ACC112 (cell line): ENCODE data around the gene KIF5A.
"Not testable (repeated sequence)": the region's sequence is repeated elsewhere in the genome, so short reads cannot be mapped to it uniquely, and the experiment has no call there.

ENCODE experiments used
- H2AFZ ChIP-seq: fragments of 200-600 bp; sonication (generic); one replicate; pipeline ENCODE4 v1.6.0; 2017; ENCODE audit warnings: antibody characterized with exemption, low read length; ENCODE audit not compliant: unreplicated experiment
- H3K27ac ChIP-seq: fragments of 200-600 bp; sonication (generic); 2 replicates; pipeline ENCODE4 v1.5.1; 2014; ENCODE audit warnings: low read depth, mild to moderate bottlenecking, antibody characterized with exemption, low read length, moderate library complexity
- H3K27me3 ChIP-seq: fragments of 200-600 bp; sonication (generic); 2 replicates; pipeline ENCODE4 v1.6.1; 2014; ENCODE audit warnings: mild to moderate bottlenecking, antibody characterized with exemption, low read length, moderate library complexity, mixed read lengths; ENCODE audit not compliant: insufficient read depth
- H3K36me3 ChIP-seq: fragments of 200-600 bp; sonication (generic); 2 replicates; pipeline ENCODE4 v1.6.1; 2016; ENCODE audit warnings: mild to moderate bottlenecking, antibody characterized with exemption, low read length, moderate library complexity, mixed read lengths; ENCODE audit not compliant: insufficient read depth
- H3K4me1 ChIP-seq: fragments of 200-600 bp; sonication (generic); one replicate; pipeline ENCODE4 v1.6.1; 2016; ENCODE audit warnings: low read length, mixed read lengths; ENCODE audit not compliant: insufficient read depth, unreplicated experiment, control insufficient read depth
- H3K4me3 ChIP-seq: fragments of 200-600 bp; sonication (generic); 2 replicates; pipeline ENCODE4 v1.5.1; 2014; ENCODE audit warnings: mild to moderate bottlenecking, low read depth, low read length
- H3K79me2 ChIP-seq: fragments of 200-600 bp; sonication (generic); one replicate; pipeline ENCODE4 v1.6.0; 2016; ENCODE audit warnings: low read length; ENCODE audit not compliant: control insufficient read depth, unreplicated experiment, insufficient read depth

The KIF5A gene

GRCh38 chr12:57560516-57560915, 10.7 kb downstream of the KIF5A start:
- Histone ChIP-seq H3K79me2 (no peaks in the 10 kb centered on the region), H2AFZ (no peak overlapping the region), H3K4me1 (no peaks in the 10 kb centered on the region), H3K27ac (no peak overlapping the region), H3K27me3 (peaks cover 10% of the 10 kb centered on the region; the same call in 1 of the 2 replicates), H3K4me3 (no peak overlapping the region), H3K36me3 (no peaks in the 10 kb centered on the region)

DNA sequence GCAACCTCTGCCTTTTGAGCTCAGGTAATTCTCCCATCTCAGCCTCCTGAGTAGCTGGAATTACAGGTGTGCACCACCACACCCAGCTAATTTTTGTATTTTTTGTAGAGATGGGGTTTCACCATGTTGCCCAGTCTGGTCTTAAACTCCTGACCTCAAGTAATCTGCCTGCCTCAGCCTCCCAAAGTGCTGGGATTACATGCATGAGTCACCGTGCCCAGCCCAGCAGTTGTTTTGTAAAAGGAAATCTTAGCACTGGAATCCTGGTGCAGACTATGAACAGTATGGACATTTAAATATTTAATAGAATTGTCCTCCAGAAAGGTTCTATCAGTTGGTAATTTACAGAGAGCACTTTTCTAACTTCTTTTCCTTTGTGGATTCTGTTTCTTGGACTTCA, 11.3 kb downstream of the KIF5A start:
- not testable (repeated sequence) for H3K27ac ChIP-seq, H3K4me3 ChIP-seq, H2AFZ ChIP-seq, H3K36me3 ChIP-seq, H3K4me1 ChIP-seq, H3K79me2 ChIP-seq
- H3K27me3 ChIP-seq = peaks cover 10% of the 10 kb centered on the region; the same call in 1 of the 2 replicates

GRCh38 chr12:57563358-57563757, 13.5 kb downstream of the KIF5A start:
- Histone ChIP-seq H3K36me3 (no peaks in the 10 kb centered on the region), H3K79me2 (no peaks in the 10 kb centered on the region), H3K4me1 (no peaks in the 10 kb centered on the region), H3K27ac (no peak overlapping the region), H2AFZ (no peak overlapping the region), H3K27me3 (peaks cover 10% of the 10 kb centered on the region; the same call in 1 of the 2 replicates), H3K4me3 (no peak overlapping the region)

GRCh38 chr12:57564178-57564740, 14.4 kb downstream of the KIF5A start:
- Histone ChIP-seq H3K4me3 (no peak overlapping the region), H3K27me3 (peaks cover 10% of the 10 kb centered on the region; the same call in 1 of the 2 replicates), H3K36me3 (no peaks in the 10 kb centered on the region), H3K4me1 (no peaks in the 10 kb centered on the region), H3K27ac (no peak overlapping the region), H3K79me2 (no peaks in the 10 kb centered on the region), H2AFZ (no peak overlapping the region)

DNA sequence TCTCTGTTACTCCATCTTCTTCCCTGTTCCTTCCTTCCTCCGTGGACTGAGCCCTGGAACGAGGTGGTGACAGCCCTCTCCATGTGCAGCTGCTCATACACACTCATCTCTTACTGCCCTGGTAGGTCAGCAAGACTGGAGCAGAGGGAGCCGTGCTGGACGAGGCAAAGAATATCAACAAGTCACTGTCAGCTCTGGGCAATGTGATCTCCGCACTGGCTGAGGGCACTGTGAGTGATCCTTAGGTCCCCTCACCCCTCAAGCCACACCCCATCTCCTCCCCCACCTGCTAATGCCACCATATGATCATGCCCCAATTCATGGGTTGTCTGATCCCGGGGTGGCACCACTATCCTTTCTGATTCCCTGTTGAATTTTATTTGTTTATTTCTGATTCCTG, 19.0 kb downstream of the KIF5A start:
- no peaks in the 10 kb centered on the region for H3K4me1 ChIP-seq
- H3K79me2 ChIP-seq = no peaks in the 10 kb centered on the region
- H2AFZ ChIP-seq = no peak overlapping the region
- peaks cover 9% of the 10 kb centered on the region; the same call in 1 of the 2 replicates for H3K27me3 ChIP-seq
- H3K4me3 ChIP-seq = no peak overlapping the region
- no peaks in the 10 kb centered on the region for H3K36me3 ChIP-seq
- H3K27ac ChIP-seq = no peak overlapping the region

DNA sequence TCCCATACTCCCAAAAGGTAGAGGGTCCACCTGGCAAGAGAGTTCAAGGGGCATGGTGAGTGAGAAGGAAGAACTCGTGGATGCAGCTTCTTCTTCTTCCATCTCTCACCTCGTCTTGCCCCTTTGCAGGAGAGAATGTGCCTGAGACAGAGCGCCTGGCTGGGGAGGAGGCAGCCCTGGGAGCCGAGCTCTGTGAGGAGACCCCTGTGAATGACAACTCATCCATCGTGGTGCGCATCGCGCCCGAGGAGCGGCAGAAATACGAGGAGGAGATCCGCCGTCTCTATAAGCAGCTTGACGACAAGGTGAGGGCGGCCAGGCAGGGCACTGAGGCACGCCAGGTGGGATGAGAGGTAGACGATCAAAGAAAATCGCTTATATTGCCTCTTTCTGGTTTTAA, 20.0 kb downstream of the KIF5A start:
- H3K36me3 ChIP-seq = no peaks in the 10 kb centered on the region

DNA sequence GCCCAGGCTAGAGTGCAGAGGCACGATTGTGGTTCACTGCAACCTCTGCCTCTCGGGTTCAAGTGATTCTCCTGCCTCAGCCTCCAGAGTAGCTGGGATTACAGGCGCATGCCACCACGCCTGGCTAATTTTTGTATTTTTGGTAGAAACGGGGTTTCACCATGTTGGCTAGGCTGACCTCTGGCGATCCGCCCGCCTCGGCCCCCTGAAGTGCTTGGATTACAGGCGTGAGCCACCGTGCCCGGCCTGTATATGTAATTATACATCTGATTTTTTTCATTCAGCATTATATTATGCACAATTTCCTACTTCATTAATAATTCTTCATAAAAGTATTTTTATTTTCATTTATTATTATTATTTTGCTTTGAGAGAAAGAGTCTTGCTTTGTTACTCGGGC, 20.6 kb downstream of the KIF5A start:
- H3K79me2 ChIP-seq, H2AFZ ChIP-seq, H3K27me3 ChIP-seq, H3K36me3 ChIP-seq, H3K27ac ChIP-seq, H3K4me1 ChIP-seq, H3K4me3 ChIP-seq: not testable (repeated sequence)

More for the DNA sequence above, 20.0 kb downstream of the KIF5A start:
- Histone ChIP-seq H3K79me2 (no peaks in the 10 kb centered on the region), H3K4me1 (no peaks in the 10 kb centered on the region), H3K27ac (no peak overlapping the region), H3K4me3 (no peak overlapping the region), H2AFZ (no peak overlapping the region), H3K27me3 (no peaks in the 10 kb centered on the region; the same call in 1 of the 2 replicates)

- Histone ChIP-seq H3K79me2 (no peaks in the 10 kb centered on the region), H2AFZ (no peak overlapping the region), H3K4me1 (no peaks in the 10 kb centered on the region), H3K27ac (no peak overlapping the region), H3K4me3 (no peak overlapping the region), H3K36me3 (no peaks in the 10 kb centered on the region), H3K27me3 (no peaks in the 10 kb centered on the region)
Measured at GRCh38 chr12:57571926-57572762, 22.3 kb downstream of the KIF5A start.

DNA sequence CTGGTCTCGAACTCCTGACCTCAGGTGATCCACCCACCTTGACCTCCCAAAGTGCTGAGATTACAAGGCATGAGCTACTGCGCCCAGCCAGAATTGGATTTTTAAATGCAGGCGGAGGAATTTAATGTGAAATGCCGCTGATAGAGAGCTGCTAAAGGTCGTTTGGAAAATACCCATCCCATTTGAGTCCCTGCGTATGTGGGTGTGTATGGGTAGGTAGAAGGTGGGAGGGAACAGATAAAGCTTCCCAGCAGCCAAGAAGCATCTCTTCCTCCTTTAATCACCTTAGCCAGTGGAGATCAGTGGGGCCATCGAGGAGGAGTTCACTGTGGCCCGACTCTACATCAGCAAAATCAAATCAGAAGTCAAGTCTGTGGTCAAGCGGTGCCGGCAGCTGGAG, 25.0 kb downstream of the KIF5A start:
- Histone ChIP-seq H2AFZ (no peak overlapping the region), H3K4me1 (no peaks in the 10 kb centered on the region), H3K27ac (no peak overlapping the region), H3K79me2 (no peaks in the 10 kb centered on the region), H3K36me3 (no peaks in the 10 kb centered on the region), H3K4me3 (no peak overlapping the region), H3K27me3 (no peaks in the 10 kb centered on the region)

GRCh38 chr12:57575771-57576612, 26.1 kb downstream of the KIF5A start:
- no peaks in the 10 kb centered on the region for H3K4me1 ChIP-seq
- H3K4me3 ChIP-seq = no peak overlapping the region
- H3K79me2 ChIP-seq = no peaks in the 10 kb centered on the region
- no peaks in the 10 kb centered on the region for H3K27me3 ChIP-seq
- no peak overlapping the region for H2AFZ ChIP-seq
- no peaks in the 10 kb centered on the region for H3K36me3 ChIP-seq
- H3K27ac ChIP-seq = no peak overlapping the region
